Jurkat, Clone E6-1 (cell line): ENCODE measurements around the gene TMUB1.

Experiments
- DNase-seq: peaks from one replicate; pipeline ENCODE4 v3.0.0-alpha.2; 2011; ENCODE audit warnings: low read depth, low spot score
- H3K4me3 ChIP-seq: 2 replicates; pipeline ENCODE4 v1.5.1; 2011; ENCODE audit warnings: mild to moderate bottlenecking, low read length, control low read depth, moderate library complexity

Gene TMUB1

GRCh38 chr7:151122796-151123157, 39.5 kb upstream of the TMUB1 start:
- no peak overlapping the region for H3K4me3 ChIP-seq
- DNase-seq, result no peak

- no peak overlapping the region for H3K4me3 ChIP-seq
- DNase-seq, result no peak
Observed at GRCh38 chr7:151122276-151122675, 39.0 kb upstream of the TMUB1 start.

GRCh38 chr7:151121380-151122170, 38.3 kb upstream of the TMUB1 start:
- no peak overlapping the region for H3K4me3 ChIP-seq
- no peak for DNase-seq

GRCh38 chr7:151120896-151121295, 37.6 kb upstream of the TMUB1 start:
- DNase-seq, result no peak
- H3K4me3 ChIP-seq, result no peak overlapping the region

- DNase-seq, result no peak
- H3K4me3 ChIP-seq, result no peak overlapping the region
Observed at GRCh38 chr7:151119902-151120301, 36.6 kb upstream of the TMUB1 start.

- DNase-seq, result no peak
Observed at GRCh38 chr7:151119055-151119415, 35.7 kb upstream of the TMUB1 start.

GRCh38 chr7:151118108-151119054, 35.1 kb upstream of the TMUB1 start:
- peak overlapping the region; percentile 50 for H3K4me3 ChIP-seq
- DNase-seq, result no peak

More at GRCh38 chr7:151119055-151119415, 35.7 kb upstream of the TMUB1 start:
- no peak overlapping the region for H3K4me3 ChIP-seq

GRCh38 chr7:151117565-151117964, 34.3 kb upstream of the TMUB1 start:
- peak; percentile 83 for DNase-seq
- H3K4me3 ChIP-seq, result peak overlapping the region; percentile 50

- no peak for DNase-seq
- H3K4me3 ChIP-seq, result peak overlapping the region; percentile 50
Observed at GRCh38 chr7:151116603-151117440, 33.5 kb upstream of the TMUB1 start.

- H3K4me3 ChIP-seq, result peak overlapping the region; percentile 24
- DNase-seq, result no peak
Observed at GRCh38 chr7:151115836-151116418, 32.6 kb upstream of the TMUB1 start.

- peak overlapping the region; percentile 24 for H3K4me3 ChIP-seq
- DNase-seq, result no peak
Observed at GRCh38 chr7:151115121-151115835, 32.0 kb upstream of the TMUB1 start.

- DNase-seq, result no peak
- no peak overlapping the region for H3K4me3 ChIP-seq
Observed at GRCh38 chr7:151114151-151115090, 31.1 kb upstream of the TMUB1 start.

GRCh38 chr7:151113344-151114150, 30.3 kb upstream of the TMUB1 start:
- DNase-seq, result no peak
- H3K4me3 ChIP-seq, result no peak overlapping the region

GRCh38 chr7:151110941-151111645, 27.8 kb upstream of the TMUB1 start:
- no peak overlapping the region for H3K4me3 ChIP-seq
- peak; percentile 39 for DNase-seq

GRCh38 chr7:151110236-151110940, 27.1 kb upstream of the TMUB1 start:
- no peak overlapping the region for H3K4me3 ChIP-seq

More at GRCh38 chr7:151110236-151110940, 27.1 kb upstream of the TMUB1 start:
- no peak for DNase-seq
